Raji (cell line): Measurements from ENCODE around the gene ADAM33.

Source experiments
- POLR2A ChIP-seq: IDR thresholded peaks from 2 replicates; pipeline ENCODE4 v1.6.1; 2011; ENCODE audit warnings: low read depth, low read length, control low read depth; ENCODE audit not compliant: insufficient read depth

Gene ADAM33

DNA sequence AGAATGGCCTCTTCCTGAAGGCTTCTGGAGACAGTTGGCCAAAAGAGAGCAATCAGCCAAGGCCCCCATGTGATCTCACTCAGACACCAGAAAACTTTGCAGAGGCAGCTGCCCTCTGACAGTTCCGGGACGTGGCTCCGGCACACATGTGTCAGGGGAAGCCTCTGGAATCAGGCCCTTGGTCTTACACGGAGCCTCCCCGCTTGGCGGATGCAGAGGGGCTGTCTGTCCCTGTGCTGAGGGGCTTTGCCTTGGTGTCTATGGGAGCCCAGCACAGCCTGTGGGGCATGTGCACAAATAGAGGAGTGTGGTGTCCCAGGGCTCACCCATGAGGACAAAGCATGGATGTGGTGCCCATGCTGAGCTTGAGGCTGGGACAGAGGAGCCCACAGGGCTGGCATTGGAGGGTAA is 16.8 kb upstream of the ADAM33 start:
- TF ChIP-seq POLR2A, result no peak

DNA sequence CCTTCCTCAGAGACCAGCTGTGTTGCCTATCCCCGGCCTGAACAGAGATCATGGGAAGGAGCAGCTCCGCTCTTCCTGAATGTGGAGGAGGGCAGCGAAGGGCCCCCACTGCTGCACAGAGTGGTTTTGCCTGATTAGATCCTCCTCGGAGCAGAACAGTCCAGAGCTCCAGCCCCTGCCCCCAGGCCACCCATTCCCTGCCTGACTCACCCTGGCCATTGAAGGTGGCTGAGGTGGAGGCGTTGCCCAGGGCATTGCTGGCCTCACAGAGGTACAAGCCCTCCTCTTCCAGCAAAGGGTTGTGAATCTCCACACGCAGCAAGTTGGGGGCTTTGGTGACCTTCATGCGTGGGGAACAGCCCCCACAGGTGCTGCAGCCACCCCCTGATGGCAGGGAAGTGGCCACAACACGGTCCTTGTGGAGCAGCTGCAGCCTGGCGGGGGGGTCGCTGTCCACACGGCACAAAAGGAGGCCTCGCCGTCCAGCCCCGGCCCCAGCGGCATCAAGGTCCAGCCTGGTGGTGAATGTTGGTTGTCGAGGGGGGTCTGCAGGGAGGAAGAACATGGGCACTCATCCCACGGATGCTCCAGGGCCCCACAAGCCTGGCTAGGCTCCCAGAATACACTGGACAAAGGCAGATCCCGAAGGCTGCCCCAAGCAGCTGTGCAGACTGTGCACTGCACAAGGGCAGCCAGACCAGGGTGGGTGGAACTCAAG is 15.9 kb upstream of the ADAM33 start:
- TF ChIP-seq POLR2A, result no peak

DNA sequence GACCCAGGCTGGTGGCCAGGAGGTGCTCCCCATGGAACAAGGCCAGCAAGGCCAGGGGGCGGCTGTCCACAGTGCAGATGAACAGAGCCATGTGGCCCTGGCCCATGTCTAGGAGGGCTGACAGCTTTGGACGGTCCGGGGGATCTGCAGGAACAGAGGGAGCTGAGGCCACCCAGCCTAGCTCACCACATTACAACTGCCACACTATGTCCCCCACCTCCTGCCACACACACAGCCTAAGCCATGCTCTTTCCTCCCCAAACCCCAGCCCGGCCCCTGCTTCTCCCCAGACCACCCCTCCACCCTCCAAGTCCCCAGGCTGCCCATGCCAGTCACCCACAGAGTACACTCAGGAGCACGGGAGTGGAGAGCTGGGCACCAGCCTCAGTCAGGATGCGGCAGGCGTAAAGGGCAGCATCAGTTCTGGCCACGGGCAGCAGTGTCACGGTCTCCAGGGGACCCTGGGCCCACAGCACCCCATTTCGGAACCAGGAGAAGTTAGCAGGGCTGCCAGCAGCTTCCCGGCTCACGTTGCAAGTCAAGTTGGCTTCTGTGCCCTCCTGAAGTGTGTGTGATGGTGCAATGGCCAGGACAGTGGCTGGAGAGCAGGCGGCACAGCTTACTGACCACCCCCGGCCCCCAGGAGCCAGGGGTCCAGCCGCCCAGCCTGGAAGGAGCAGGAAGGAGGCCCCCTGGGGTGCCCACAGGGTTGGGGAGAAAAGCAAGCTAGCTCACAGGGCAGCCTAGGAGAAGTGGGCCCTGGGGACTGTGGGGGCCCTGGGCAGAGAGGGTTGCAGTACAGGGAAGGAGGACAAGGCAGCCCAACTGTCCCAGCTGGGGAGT is 15.2 kb upstream of the ADAM33 start:
- TF ChIP-seq POLR2A, result no peak

DNA sequence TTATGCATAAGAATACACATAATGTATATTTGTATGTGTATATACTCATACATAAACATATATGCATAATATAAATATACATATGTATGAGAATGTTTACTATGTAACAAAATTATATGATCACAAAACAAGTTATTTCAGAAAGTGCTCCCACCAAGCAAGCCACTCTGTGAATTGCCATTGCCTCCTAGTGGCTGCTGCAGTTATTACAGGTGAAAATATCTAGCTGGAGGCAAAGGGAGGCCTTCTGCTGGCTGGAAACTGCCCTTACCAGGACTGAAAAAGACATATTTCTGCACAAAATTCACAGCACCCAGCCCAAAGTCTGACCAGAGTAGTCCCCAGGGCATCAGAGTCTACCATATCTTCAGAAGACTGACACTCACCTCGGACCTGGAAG is 14.4 kb upstream of the ADAM33 start:
- TF ChIP-seq POLR2A, result no peak

DNA sequence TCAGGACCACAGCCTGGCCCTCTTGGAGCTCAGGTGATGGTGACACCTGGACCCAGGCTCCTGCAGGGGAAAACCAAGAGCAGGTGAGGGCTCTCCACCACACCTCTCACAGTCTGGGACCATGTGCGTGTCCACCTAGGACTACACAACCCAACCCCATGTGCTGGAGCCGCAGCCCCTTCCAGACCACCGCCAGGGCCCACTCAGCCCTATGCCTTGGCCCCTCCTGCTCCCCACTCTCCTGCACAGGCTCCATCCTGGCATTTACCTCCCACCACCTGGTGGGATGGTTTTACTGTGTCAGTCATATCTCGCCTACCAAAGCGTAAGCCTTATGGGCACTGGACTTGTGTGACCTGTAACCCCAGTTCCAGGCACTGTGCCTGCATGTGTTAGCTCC is 13.1 kb upstream of the ADAM33 start:
- TF ChIP-seq POLR2A, result no peak

DNA sequence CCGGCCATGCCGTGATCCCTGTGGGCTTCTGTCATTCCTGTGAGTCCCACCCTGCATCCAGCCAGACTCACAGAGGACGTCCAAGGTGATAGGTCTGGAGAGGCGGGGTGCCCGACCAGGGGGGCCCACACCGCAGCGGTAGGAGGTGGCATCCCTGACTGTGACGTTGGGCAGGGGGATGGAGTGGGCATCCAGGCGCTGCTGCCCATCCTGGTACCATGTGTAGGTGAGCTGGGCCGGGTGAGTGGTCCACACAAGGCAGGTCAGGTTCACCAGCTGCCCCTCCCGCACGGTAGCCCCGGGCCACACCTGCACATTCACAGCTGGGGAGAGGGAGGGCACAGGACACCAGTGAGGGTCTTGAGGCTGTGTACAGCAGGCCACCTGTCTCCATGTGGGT is 11.6 kb upstream of the ADAM33 start:
- TF ChIP-seq POLR2A, result no peak

DNA sequence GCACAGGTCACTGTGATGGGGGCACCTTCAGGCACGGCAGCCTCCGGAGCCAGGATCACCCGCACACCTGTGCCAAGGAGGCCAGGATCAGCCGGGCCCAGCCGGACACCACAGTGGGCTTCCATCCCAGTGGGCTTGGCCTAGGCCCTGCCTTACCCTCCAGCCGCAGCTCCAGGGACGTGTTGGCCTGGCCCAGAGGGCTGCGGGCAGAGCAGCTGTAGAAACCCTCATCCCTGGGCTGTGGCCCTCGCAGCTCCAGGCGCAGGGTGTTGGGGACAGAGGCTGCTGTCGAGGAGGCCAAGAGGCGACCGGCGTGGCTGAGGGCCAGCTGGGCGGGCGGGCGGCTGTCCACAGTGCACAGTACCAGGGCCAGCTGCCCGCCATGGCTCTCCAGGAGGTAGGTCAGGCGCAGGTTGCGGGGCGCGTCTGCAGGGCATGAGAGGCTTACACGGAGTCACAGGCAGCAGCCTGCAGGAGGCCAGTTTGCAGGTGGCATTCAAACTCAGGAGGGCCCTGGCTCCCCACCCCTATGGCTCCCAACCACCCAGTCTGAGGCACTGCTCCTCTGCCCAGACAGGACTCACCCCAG is 11.0 kb upstream of the ADAM33 start:
- no peak for TF ChIP-seq POLR2A

DNA sequence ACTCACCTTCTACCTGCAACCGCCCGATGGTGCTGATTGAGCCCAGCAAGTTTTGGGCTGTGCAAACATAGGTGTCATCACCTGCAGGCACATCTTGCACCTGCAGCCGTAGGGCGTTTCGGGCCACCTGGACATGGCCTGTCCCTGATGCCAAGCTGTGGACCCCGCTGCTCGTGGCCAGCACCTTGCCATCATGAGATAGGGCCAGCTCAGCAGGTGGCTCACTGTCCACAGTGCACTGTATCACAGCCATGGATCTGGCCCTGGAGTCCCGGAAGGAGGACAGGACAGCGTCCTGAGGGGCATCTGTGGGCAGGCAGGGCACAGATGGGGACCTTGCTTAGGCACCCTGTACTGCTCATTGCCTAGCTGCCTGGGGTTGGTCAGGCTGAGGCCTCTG is 10.1 kb upstream of the ADAM33 start:
- no peak for TF ChIP-seq POLR2A

DNA sequence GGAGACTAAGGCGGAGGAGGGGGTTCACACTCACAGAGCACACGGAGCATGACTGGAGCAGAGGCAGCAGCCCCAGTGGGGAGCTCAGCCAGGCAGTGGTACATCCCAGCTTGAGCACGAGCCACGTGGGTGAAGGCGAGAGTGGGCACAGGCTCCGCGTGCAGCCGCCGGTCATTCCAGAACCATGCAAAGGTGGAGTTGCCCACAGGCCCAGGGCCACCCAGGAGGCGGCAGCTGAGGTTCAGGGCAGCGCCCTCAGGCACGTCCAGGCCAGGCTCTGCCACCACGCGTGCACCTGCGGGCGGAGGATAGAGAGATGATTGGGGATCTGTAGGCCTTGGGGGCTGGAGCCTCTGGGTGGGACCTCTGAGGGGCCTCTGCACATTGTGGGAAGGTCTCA is 9.5 kb upstream of the ADAM33 start:
- no peak for TF ChIP-seq POLR2A

DNA sequence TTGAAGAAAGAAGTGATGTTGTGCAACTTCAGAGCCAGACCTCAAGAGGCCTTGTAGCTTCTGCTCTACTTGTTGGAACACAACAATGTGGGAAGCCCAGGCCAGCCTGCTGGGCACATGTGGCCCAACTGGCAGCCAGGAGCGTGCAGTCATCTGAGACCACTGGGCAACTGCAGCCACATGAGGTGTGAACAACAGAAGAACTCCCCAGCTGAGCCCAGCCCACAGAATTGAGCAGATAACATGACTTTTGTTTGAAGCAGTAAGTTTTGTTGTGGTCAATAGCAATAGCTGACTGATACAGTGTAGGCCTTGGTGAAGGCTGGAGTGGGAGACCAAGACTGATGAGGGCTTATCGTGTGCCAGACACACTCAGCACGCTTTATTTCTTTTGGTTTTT is 8.6 kb upstream of the ADAM33 start:
- TF ChIP-seq POLR2A, result no peak

DNA sequence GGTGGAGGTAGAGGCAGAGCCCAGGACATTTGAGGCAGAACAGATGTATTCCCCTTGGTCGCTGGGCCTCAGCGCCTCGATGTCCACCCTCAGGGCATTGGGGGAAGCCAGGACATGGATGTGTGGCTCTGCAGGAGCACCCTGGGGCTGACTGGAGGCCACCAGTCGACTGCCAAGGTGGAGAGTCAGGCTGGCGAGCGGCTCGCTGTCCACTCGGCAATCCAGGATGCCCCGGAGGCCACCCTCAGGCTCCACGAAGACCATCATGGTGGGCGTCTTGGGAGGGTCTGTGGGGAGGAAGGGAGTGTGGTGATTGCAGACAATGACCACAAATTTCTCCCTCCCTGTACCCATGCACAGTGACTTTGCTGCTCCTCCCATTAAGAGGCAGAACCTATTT is 8.2 kb upstream of the ADAM33 start:
- TF ChIP-seq POLR2A, result no peak

DNA sequence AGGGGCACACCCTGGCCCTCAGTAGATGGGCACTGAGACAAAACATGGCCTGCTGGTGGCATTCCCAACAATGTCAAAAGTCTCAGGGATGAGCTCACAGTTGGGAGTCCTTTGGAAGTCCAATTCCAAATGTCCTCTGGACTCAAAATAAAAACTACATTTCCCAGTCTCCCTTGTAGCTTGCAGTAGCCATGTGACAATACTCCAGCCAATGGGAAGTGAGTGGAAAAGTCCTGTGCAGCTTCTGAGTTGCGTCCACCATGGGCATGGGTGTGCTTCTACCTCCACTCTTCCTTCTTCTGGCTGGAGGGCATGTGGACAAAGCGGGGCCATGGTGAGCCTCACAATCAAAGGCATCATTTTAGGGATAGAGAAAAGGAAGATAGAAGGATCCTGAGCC is 5.8 kb upstream of the ADAM33 start:
- TF ChIP-seq POLR2A, result no peak

DNA sequence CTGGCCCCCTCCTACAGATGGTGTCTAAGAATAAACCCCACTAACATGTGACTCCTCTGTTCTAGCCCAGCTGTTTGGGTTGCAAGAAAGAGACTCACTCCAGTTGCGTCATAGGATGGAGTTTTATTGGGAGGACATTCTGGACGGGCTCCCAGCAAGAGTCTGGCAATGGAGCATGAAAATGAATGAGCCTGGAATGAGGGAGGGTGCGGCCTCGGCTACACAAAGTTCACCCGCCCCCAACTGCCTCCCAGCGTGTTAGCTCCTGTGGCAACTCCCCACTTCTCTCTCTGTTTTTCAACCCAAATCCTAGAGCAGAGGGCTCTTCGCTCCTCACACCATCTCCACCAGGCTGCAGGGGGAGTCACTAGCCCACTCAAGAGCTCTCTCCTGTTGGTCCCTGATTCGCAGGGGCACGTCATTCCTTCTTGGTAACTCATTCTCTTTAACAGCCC is 5.1 kb upstream of the ADAM33 start:
- no peak for TF ChIP-seq POLR2A

DNA sequence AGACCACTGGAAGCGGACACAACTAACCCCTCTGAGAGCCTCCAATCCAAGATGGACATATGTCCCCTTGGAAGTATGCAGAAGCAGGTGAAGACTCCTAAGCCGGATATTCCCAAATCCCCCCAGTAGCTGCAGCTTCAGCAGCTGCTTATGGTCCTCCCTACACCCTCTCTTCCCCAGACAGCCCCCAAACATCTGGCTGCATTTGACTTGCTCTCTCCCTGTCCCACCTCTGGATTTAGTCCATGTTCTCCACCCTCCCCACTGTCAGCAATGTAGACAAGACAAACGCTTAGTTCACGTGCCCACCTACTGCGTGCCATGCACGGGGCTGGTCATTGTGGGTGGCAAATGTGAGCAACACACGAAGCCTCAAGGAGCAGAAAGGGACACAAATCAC is 4.6 kb upstream of the ADAM33 start:
- no peak for TF ChIP-seq POLR2A

DNA sequence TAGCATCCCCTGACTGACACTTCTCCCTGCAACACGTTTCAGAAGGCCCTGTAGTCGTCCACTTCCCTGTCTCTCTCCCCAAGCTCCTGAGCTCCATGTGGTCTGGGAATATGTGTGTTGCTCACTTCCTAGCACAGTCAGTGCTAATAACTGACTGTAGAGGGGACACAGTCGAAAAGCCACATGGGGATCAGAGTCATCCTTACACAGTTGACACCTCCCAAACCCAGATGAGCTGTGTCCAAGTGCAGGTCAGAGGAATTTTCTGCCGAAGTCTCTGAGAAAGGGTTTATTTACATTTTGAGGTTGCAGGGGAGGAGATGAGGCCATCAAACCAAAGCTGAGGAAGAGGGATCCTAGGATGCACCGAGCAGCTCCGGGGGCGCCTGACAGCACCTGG is 3.5 kb upstream of the ADAM33 start:
- no peak for TF ChIP-seq POLR2A

DNA sequence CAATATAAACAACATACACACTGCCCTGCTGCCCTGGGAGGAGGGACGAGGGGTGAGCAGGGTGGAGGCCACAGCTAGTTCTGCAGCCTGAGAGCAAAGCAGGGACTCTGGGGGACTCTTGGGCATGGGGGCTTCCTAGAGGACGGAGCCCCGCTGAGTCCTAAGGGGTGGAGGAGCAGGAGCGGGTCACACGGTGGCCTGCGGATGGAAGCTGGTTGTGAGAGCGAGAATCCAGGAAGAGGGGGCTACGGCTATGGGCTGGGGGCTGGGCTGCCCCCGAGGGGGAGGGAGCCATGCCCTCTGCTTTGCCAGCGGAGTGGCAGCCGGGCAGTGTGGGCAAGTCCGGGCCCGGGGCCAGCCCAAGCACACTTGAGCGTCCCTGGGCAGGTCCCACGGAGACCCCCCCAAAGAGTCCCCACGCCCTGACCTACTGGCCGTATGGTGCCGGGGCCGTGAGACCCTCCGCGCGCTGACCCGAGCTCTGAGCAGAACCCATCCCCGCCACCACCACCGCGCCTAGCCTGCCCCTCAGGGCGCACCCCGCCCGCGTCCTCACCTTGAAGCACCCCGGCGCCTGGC is 369 bp downstream of the ADAM33 start:
- no peak for TF ChIP-seq POLR2A
